ENCODE measurements around the gene KMT2A.

DNA sequence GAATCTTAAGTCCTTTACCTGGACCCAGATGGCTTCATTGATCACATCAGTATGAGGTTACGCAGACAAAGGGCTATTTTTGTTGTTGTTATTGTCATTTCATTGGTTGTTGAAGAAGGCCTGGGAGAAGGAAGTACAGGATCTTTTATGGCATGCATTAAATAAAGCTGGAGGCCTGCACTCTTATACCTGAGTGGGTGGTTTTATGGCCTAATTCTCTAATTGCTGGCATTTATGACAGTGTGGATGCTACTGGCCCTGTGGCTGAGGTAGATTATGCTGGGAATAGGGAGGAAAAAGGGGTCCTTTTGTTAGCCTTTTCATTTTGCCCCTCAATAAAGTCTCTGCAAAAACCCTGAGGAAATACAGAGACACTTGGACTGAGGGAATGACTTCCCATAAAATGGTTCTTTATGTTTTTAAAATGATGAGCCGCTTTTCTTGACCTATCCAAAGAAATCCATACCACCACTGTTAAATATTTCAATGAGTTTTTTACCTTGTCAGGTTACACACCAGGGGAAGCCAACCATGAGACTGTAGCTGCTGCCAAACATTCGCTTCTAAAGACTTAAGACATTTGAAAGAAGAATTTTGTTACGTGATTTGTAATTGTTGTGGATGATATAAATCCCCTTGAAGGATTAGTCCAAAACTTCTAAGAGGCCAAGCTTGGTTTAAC, 6.8 kb downstream of the KMT2A start:
- TF ChIP-seq, protein P1, sequence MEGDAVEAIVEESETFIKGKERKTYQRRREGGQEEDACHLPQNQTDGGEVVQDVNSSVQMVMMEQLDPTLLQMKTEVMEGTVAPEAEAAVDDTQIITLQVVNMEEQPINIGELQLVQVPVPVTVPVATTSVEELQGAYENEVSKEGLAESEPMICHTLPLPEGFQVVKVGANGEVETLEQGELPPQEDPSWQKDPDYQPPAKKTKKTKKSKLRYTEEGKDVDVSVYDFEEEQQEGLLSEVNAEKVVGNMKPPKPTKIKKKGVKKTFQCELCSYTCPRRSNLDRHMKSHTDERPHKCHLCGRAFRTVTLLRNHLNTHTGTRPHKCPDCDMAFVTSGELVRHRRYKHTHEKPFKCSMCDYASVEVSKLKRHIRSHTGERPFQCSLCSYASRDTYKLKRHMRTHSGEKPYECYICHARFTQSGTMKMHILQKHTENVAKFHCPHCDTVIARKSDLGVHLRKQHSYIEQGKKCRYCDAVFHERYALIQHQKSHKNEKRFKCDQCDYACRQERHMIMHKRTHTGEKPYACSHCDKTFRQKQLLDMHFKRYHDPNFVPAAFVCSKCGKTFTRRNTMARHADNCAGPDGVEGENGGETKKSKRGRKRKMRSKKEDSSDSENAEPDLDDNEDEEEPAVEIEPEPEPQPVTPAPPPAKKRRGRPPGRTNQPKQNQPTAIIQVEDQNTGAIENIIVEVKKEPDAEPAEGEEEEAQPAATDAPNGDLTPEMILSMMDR (IDR thresholded peaks at IDR 0.05), result no peak
- no peak for TF ChIP-seq POLR2A (IDR thresholded peaks at IDR 0.05)
